ENCODE data around the gene DYNC1H1. TPM values are rescaled to one million over a fixed set of nuclear protein-coding genes. Genes with fewer than 3 reads are reported as not detected.
A peak's percentile ranks its signal among the peaks of the same experiment; 100 is the strongest.

Gene DYNC1H1
- total RNA-seq, 2 donors from 2014 or later: 421 to 510 TPM

GRCh38 chr14:102016420-102017090, 52.2 kb downstream of the DYNC1H1 start:
- DNase-seq (ENCODE audit: low spot score): peak; percentile 68
- intact Hi-C loops (cut with DNase I): no loop called here

- peak; percentile 50 for DNase-seq (ENCODE audit: low spot score)
- intact Hi-C loops (cut with DNase I): no loop called here
Observed at GRCh38 chr14:102018251-102018650, 53.9 kb downstream of the DYNC1H1 start.

- intact Hi-C loops (cut with DNase I): no loop called here
Observed at GRCh38 chr14:102019006-102019540, 54.7 kb downstream of the DYNC1H1 start.

GRCh38 chr14:102020058-102020971, 55.9 kb downstream of the DYNC1H1 start:
- intact Hi-C loops (cut with DNase I): no loop called here
- no peak for DNase-seq (ENCODE audit: low spot score)

More at GRCh38 chr14:102019006-102019540, 54.7 kb downstream of the DYNC1H1 start:
- no peak for DNase-seq (ENCODE audit: low spot score)

GRCh38 chr14:102026934-102027333, 62.6 kb downstream of the DYNC1H1 start:
- no peak for DNase-seq (ENCODE audit: low spot score)
- intact Hi-C loops (cut with DNase I): no loop called here

GRCh38 chr14:102027951-102028350, 63.6 kb downstream of the DYNC1H1 start:
- intact Hi-C loops (cut with DNase I): no loop called here
- no peak for DNase-seq (ENCODE audit: low spot score)

- intact Hi-C loops (cut with DNase I): no loop called here
- DNase-seq (ENCODE audit: low spot score): no peak
Observed at GRCh38 chr14:102028733-102029132, 64.4 kb downstream of the DYNC1H1 start.

- intact Hi-C loops (cut with DNase I): no loop called here
- no peak for DNase-seq (ENCODE audit: low spot score)
Observed at GRCh38 chr14:102029956-102030355, 65.6 kb downstream of the DYNC1H1 start.

- no peak for DNase-seq (ENCODE audit: low spot score)
- intact Hi-C loops (cut with DNase I): no loop called here
Observed at GRCh38 chr14:102033241-102033640, 68.9 kb downstream of the DYNC1H1 start.

- no peak for DNase-seq (ENCODE audit: low spot score)
- intact Hi-C loops (cut with DNase I): no loop called here
Observed at GRCh38 chr14:102034301-102034700, 69.9 kb downstream of the DYNC1H1 start.

GRCh38 chr14:102035914-102036313, 71.5 kb downstream of the DYNC1H1 start:
- intact Hi-C loops (cut with DNase I): no loop called here
- DNase-seq (ENCODE audit: low spot score): no peak

- DNase-seq (ENCODE audit: low spot score): no peak
- intact Hi-C loops (cut with DNase I): no loop called here
Observed at GRCh38 chr14:102037686-102038085, 73.3 kb downstream of the DYNC1H1 start.

- no peak for DNase-seq (ENCODE audit: low spot score)
- intact Hi-C loops (cut with DNase I): no loop called here
Observed at GRCh38 chr14:102039157-102039556, 74.8 kb downstream of the DYNC1H1 start.

- no peak for DNase-seq (ENCODE audit: low spot score)
Observed at GRCh38 chr14:102040153-102040552, 75.8 kb downstream of the DYNC1H1 start.

GRCh38 chr14:102042699-102043098, 78.3 kb downstream of the DYNC1H1 start:
- intact Hi-C loops (cut with DNase I): loop anchor here in 1 of 2 donors (10.0 kb wide), 1 partner anchor 52 kb away; no protein-coding TSS in a partner anchor
- DNase-seq (ENCODE audit: low spot score): no peak

More at GRCh38 chr14:102040153-102040552, 75.8 kb downstream of the DYNC1H1 start:
- intact Hi-C loops (cut with DNase I): loop anchor here in 1 of 2 donors (10.0 kb wide), 1 partner anchor 55 kb away; no protein-coding TSS in a partner anchor

GRCh38 chr14:102043251-102044025, 79.1 kb downstream of the DYNC1H1 start:
- intact Hi-C loops (cut with DNase I): loop anchor here in 1 of 2 donors (10.0 kb wide), 1 partner anchor 51 kb away; no protein-coding TSS in a partner anchor

GRCh38 chr14:102044566-102044965, 80.2 kb downstream of the DYNC1H1 start:
- intact Hi-C loops (cut with DNase I): loop anchor here in 1 of 2 donors (10.0 kb wide), 1 partner anchor 50 kb away; no protein-coding TSS in a partner anchor

More at GRCh38 chr14:102043251-102044025, 79.1 kb downstream of the DYNC1H1 start:
- no peak for DNase-seq (ENCODE audit: low spot score)

GRCh38 chr14:102046337-102047278, 82.2 kb downstream of the DYNC1H1 start:
- peak; percentile 93 for DNase-seq (ENCODE audit: low spot score)
- intact Hi-C loops (cut with DNase I): loop anchor here in 1 of 2 donors (10.0 kb wide), 1 partner anchor 48 kb away; no protein-coding TSS in a partner anchor

More at GRCh38 chr14:102044566-102044965, 80.2 kb downstream of the DYNC1H1 start:
- DNase-seq (ENCODE audit: low spot score): no peak
